C4-2B (cell line): ENCODE results near the gene PAM16.

Experiments used
- ZFX ChIP-seq: fragments of 450-650 bp; IDR thresholded peaks from 2 replicates; pipeline ENCODE4 v1.6.1; 2017
- TF ChIP-seq, protein P1 (sequence below): fragments of 450-650 bp; conservative IDR thresholded peaks from 2 replicates; pipeline ENCODE4 v1.5.1; 2017; ENCODE audit warnings: mild to moderate bottlenecking

DNA sequence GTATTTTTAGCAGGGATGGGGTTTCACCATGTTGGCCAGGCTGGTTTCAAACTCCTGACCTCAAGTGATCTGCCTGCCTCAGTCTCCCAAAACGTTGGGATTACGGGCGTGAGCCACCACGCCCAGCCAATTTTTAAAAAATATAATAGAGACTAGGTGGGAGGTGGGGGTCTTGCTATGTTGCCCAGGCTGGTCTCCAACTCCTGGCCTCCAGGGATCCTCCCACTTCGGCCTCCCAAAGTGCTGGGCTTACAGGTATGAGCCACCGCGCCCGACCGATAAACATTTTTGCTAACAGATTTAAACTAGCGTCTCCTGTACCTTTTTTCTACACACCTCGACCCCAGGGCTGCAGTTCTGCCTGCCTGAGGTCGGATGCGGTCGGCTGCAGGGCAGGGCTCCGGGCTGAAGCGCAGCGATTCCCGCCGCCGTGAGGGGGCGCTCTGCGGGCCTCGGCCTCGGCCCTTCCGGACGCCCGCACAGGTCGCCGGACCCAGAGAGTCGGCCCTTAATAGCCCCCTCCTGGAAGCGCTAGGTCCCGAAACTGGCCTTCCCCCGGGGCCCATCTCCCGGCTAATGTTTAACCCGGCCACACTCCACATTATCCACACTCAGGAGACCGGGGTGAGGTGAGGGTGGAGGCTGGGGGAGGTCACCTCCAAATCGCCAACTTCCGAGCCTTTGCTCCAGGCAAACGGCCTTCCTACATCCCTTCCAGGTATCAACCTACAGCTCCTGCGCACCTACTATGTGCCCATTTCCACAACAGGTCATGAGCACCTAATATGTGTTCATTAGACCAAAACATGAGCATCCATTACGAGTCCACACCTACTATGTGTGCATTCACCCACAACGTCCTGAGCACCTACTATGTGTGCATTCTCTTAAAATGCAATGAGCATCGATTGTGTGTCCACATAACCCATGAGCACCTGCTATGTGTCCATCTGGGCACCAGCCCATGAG lies 37.3 kb downstream of the PAM16 start:
- TF ChIP-seq ZFX, result no peak
- TF ChIP-seq, protein P1, sequence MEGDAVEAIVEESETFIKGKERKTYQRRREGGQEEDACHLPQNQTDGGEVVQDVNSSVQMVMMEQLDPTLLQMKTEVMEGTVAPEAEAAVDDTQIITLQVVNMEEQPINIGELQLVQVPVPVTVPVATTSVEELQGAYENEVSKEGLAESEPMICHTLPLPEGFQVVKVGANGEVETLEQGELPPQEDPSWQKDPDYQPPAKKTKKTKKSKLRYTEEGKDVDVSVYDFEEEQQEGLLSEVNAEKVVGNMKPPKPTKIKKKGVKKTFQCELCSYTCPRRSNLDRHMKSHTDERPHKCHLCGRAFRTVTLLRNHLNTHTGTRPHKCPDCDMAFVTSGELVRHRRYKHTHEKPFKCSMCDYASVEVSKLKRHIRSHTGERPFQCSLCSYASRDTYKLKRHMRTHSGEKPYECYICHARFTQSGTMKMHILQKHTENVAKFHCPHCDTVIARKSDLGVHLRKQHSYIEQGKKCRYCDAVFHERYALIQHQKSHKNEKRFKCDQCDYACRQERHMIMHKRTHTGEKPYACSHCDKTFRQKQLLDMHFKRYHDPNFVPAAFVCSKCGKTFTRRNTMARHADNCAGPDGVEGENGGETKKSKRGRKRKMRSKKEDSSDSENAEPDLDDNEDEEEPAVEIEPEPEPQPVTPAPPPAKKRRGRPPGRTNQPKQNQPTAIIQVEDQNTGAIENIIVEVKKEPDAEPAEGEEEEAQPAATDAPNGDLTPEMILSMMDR, result no peak; the same call in 1 of the 2 replicates
